Fibroblast of lung (primary cell): ENCODE results near the gene DDT. TPM values are rescaled to one million over a fixed set of nuclear protein-coding genes. Genes with fewer than 3 reads are reported as not detected.
"Not testable (repeated sequence)": the region's sequence is repeated elsewhere in the genome, so short reads cannot be mapped to it uniquely, and the experiment has no call there.

Experiments
- DNase-seq, 2 donors: peaks; one replicate each; pipeline versions ENCODE4 v3.0.0 to v3.0.0-alpha.2; 2010; ENCODE audit warnings: low read depth in 2 of 2
- H2AFZ ChIP-seq: 2 replicates; pipeline ENCODE4 v1.5.1; 2012; ENCODE audit warnings: low read length, control low read depth, inconsistent platforms
- H3K27ac ChIP-seq: 2 replicates; pipeline ENCODE4 v1.5.1; 2011; ENCODE audit warnings: low read length, control low read depth; ENCODE audit not compliant: insufficient read depth
- H3K27me3 ChIP-seq: 2 replicates; pipeline ENCODE4 v1.5.1; 2011; ENCODE audit warnings: mild to moderate bottlenecking, low read length; ENCODE audit not compliant: control insufficient read depth, insufficient read depth
- H3K36me3 ChIP-seq: 2 replicates; pipeline ENCODE4 v1.5.1; 2011; ENCODE audit warnings: low read length; ENCODE audit not compliant: control insufficient read depth, insufficient read depth
- H3K4me1 ChIP-seq: 2 replicates; pipeline ENCODE4 v1.5.1; 2011; ENCODE audit warnings: low read length; ENCODE audit not compliant: control insufficient read depth, insufficient read depth; ENCODE audit errors: extremely low read depth
- H3K4me2 ChIP-seq: 2 replicates; pipeline ENCODE4 v1.5.1; 2011; ENCODE audit warnings: low read length, control low read depth; ENCODE audit not compliant: insufficient read depth; ENCODE audit errors: extremely low read depth
- H3K4me3 ChIP-seq, 4 experiments: fragments of 200-600 bp in 1 of 4; sonication (generic) in 1 of 4; replicated peaks in 1 of 4; 2 replicates each; pipeline ENCODE4 v1.5.1; 2011 to 2016; ENCODE audit warnings: low read length in 4 of 4, low read depth in 3 of 4, mild to moderate bottlenecking in 3 of 4, control low read depth in 2 of 4, inconsistent platforms in 1 of 4, mixed read lengths in 1 of 4; ENCODE audit not compliant: insufficient read depth in 1 of 4; ENCODE audit errors: control extremely low read depth in 1 of 4
- H3K79me2 ChIP-seq: 2 replicates; pipeline ENCODE4 v1.5.1; 2012; ENCODE audit warnings: mild to moderate bottlenecking, low read length, inconsistent platforms; ENCODE audit not compliant: control insufficient read depth, insufficient read depth
- H3K9ac ChIP-seq: 2 replicates; pipeline ENCODE4 v1.5.1; 2011; ENCODE audit warnings: mild to moderate bottlenecking, low read length, control low read depth; ENCODE audit not compliant: insufficient read depth
- H3K9me3 ChIP-seq: 2 replicates; pipeline ENCODE4 v1.5.1; 2012; ENCODE audit warnings: low read depth, low read length; ENCODE audit not compliant: control insufficient read depth, insufficient read depth
- H4K20me1 ChIP-seq: 2 replicates; pipeline ENCODE4 v1.5.1; 2011; ENCODE audit warnings: low read length; ENCODE audit not compliant: control insufficient read depth, insufficient read depth; ENCODE audit errors: extremely low read depth
- polyA plus RNA-seq, 2 donors: library from polyadenylated mRNA; depleted of rRNA in 1 of 2; stranded (reverse) in 1 of 2; unstranded in 1 of 2; fragments of >200 nt; gene quantifications; 2 replicates each; pipeline ENCODE4 v1.2.1, GENCODE V29; 2011 to 2012; ENCODE audit warnings: missing spikeins in 1 of 2
- total RNA-seq: library from RNA; depleted of rRNA; stranded (reverse); fragments of >200 nt; gene quantifications from 2 replicates; pipeline ENCODE4 v1.2.1, GENCODE V29; 2014

DDT gene
- total and polyA plus RNA-seq, 2 donors (not counting 1 experiment from before 2014, with no cell fraction given), result 79.5 to 111 TPM

DNA sequence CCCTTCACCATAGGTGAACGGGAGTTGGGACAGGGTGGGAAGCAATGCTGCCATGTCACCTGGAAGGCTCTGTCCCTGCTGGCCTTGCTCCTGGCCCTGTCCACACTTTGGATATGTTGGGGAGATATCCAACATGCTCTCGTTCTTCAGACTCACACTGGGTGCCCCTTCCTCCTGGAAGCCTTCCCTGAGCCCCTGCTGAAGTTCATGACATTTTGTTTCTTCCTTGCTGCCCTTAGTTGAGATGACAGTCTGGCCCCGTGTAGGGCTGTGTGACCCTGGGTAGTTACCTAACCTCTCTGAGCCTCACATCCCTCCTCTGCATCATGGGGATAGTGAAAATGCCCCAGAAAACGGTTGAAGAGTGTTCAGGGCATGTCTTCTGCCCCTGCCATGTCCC lies 20.8 kb downstream of the DDT start:
- not testable (repeated sequence) for H3K4me2 ChIP-seq, H3K36me3 ChIP-seq, H4K20me1 ChIP-seq, DNase-seq, H3K9ac ChIP-seq, H3K27me3 ChIP-seq, H3K4me3 ChIP-seq, H3K9me3 ChIP-seq, H3K27ac ChIP-seq, H2AFZ ChIP-seq, H3K4me1 ChIP-seq, H3K79me2 ChIP-seq

DNA sequence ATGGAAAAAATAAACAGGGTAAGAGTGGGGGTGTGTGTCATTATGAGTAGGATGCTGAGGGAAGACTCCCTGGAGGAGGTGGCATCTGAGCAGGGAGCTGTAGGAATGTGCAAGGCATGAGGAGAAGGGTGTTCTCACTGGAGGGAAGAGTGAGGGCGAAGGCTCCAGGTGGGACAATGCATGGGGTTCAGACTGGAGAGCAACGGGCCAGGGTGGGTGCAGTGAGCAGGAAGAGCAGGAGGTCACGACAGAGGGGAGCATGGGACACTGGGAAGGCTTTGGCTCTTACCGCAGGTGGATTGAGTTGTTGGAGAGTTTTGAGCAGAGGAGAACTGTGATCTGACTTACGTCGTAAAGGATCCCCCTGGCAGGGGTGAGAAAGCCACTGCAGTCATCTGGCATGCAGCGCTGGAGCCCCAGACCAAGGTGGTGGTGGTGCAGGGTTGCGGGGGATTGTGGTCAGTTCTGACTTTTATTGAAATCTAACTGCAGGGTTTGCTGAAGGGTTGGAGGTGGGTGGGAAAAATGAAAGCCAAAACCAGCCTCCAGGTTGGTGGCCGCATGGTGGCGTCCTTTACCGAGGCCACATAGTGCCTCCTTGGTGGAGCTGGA lies 21.3 kb downstream of the DDT start:
- DNase-seq, result not testable (repeated sequence)

DNA sequence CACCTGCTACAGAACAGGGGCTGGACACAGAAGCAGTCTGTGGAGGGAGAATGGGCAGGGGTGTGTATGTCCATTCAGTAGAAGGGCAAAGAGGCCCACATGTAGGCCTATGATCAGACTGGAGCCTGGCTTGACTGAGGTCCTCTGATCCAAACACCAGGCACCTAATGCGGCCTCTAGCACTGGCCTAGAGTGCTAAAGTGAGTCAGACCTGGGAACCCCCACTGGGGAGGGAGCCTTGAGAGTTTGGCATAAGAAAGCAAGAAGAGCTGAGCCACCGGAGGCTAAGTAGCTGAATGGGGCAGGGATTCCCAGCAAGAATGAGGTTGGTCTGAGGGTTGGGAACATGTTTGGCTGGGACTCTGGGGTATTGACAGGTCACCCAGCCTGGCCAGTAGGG lies 22.9 kb downstream of the DDT start:
- not testable (repeated sequence) for H3K36me3 ChIP-seq, H3K4me2 ChIP-seq, H3K79me2 ChIP-seq, H3K4me3 ChIP-seq, H4K20me1 ChIP-seq, H3K9ac ChIP-seq, H3K9me3 ChIP-seq, H3K4me1 ChIP-seq, H3K27ac ChIP-seq, H3K27me3 ChIP-seq, H2AFZ ChIP-seq
- DNase-seq, result peak in 1 of 2 donors; percentile 11

More for the DNA sequence above, 21.3 kb downstream of the DDT start:
- not testable (repeated sequence) for H3K9ac ChIP-seq, H4K20me1 ChIP-seq, H3K4me3 ChIP-seq, H3K36me3 ChIP-seq, H3K4me2 ChIP-seq, H2AFZ ChIP-seq, H3K9me3 ChIP-seq, H3K27me3 ChIP-seq, H3K27ac ChIP-seq, H3K79me2 ChIP-seq, H3K4me1 ChIP-seq

DNA sequence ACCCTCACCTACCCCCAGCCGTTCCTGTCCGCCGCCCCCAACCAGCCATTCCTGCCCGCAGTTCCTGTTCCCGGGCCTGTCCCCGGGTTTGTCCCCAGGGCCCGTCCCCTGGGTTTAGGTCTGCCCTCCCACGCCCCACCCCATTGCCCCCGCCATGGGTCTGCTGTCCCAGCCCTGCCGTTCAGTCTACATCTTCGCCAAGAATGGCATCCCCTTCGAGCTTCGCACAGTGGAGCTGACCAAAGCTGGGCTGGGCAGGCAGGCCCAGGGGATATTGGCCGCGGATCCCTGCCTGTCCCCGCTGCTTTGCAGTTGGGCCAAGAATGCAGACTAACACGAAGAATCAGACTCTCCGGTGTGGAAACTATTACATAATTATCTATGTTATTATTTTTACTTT lies 24.5 kb downstream of the DDT start:
- H3K9me3 ChIP-seq, H3K9ac ChIP-seq, H3K79me2 ChIP-seq, H3K4me1 ChIP-seq, H3K4me3 ChIP-seq, H4K20me1 ChIP-seq, DNase-seq, H3K27me3 ChIP-seq, H3K27ac ChIP-seq, H3K4me2 ChIP-seq, H3K36me3 ChIP-seq, H2AFZ ChIP-seq: not testable (repeated sequence)

DNA sequence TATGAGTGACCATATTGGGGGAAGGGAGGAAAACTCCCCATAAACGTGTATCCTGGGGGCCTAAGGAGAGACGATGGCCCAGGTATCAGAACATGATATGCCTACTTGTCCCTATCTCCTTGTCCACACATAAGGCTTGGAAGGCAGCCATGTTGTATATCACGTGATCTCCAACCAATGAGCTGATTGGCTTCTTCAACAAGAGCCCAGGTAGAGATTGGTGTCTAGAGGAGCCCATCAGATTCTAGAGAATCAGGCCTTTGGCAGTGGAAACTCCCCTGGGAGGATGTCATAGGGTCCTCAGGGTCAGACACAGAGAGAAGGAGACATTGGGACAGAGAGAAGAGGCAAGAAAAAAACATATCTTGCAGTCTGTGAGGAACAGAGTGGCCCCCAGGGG lies 26.9 kb downstream of the DDT start:
- H3K4me2 ChIP-seq, H3K4me1 ChIP-seq, H3K4me3 ChIP-seq, H3K9me3 ChIP-seq, H3K79me2 ChIP-seq, H3K36me3 ChIP-seq, H4K20me1 ChIP-seq, H3K9ac ChIP-seq, DNase-seq, H3K27me3 ChIP-seq, H3K27ac ChIP-seq, H2AFZ ChIP-seq: not testable (repeated sequence)

DNA sequence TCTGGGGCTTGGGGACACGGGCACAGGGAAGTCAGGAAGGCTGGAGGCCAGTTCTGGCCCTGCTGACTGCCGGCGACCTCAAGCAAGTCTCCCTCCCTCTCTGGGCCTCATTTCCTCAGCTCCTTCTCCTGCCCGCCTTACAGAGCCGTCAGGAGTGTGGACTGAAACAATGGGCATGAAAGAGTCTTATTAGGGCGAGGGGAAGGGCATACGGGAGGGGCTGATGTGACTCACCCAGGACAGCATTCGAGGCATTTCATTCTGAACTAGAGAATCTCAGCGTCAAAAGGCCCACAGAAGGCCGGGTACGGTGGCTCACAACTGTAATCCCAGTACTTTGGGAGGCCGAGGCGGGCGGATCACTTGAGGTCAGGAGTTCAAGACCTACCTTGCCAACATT lies 34.1 kb downstream of the DDT start:
- H3K9me3 ChIP-seq, result not testable (repeated sequence)

More for the DNA sequence above, 34.1 kb downstream of the DDT start:
- not testable (repeated sequence) for H3K4me2 ChIP-seq, H3K79me2 ChIP-seq, H3K36me3 ChIP-seq, H2AFZ ChIP-seq, H3K4me1 ChIP-seq, H3K27ac ChIP-seq, H3K4me3 ChIP-seq, H4K20me1 ChIP-seq, H3K9ac ChIP-seq, H3K27me3 ChIP-seq, DNase-seq
